Effector memory CD4-positive, alpha-beta T cell (primary cell): ENCODE measurements around the gene GRHL1.

ENCODE experiments used
- DNase-seq, 3 donors: peaks; one replicate each; pipeline ENCODE4 v3.0.0-alpha.2; 2020
- H3K27ac ChIP-seq: 2 replicates; pipeline ENCODE4 v1.7.0; 2013; ENCODE audit warnings: mild to moderate bottlenecking, low read length, moderate library complexity; ENCODE audit not compliant: insufficient read depth, poor library complexity, severe bottlenecking
- H3K27me3 ChIP-seq: replicated peaks from 2 replicates; pipeline ENCODE4 v1.7.0; 2013; ENCODE audit warnings: mild to moderate bottlenecking, low read length; ENCODE audit not compliant: insufficient read depth, control insufficient read depth, poor library complexity, severe bottlenecking
- H3K36me3 ChIP-seq: 2 replicates; pipeline ENCODE4 v1.7.0; 2013; ENCODE audit warnings: mild to moderate bottlenecking, low read length, moderate library complexity; ENCODE audit not compliant: control insufficient read depth, insufficient read depth
- H3K4me1 ChIP-seq: 2 replicates; pipeline ENCODE4 v1.7.0; 2013; ENCODE audit warnings: low read length, mild to moderate bottlenecking; ENCODE audit not compliant: control insufficient read depth, insufficient read depth, poor library complexity, severe bottlenecking
- H3K4me3 ChIP-seq: 2 replicates; pipeline ENCODE4 v1.7.0; 2013; ENCODE audit warnings: low read length, low read depth, mild to moderate bottlenecking; ENCODE audit not compliant: insufficient read depth, poor library complexity, severe bottlenecking
- H3K9me3 ChIP-seq: 2 replicates; pipeline ENCODE4 v1.7.0; 2013; ENCODE audit warnings: mild to moderate bottlenecking, low read length, moderate library complexity; ENCODE audit not compliant: control insufficient read depth
- total RNA-seq, 3 donors: gene quantifications; one replicate each; lab custom pipeline; 2026; lab: John Stamatoyannopoulos, UW

The GRHL1 gene
- total RNA-seq: 0.35 to 1.9 (median 0.58) reads per million in 3 donors

- H3K27ac ChIP-seq: no peak within 1 kb of the TSS
- H3K36me3 ChIP-seq: no peaks in the 10 kb centered on the region
- no peaks in the 10 kb centered on the region for H3K4me1 ChIP-seq
- H3K27me3 ChIP-seq: peaks cover 9% of the 10 kb centered on the region
- peak; percentile 82 to 87 (median 83) for DNase-seq
- no peaks in the 10 kb centered on the region for H3K9me3 ChIP-seq
- peak within 1 kb of the TSS; percentile 65 for H3K4me3 ChIP-seq
Observed at GRCh38 chr2:9951522-9952285, at the start of gene GRHL1. TSS of gene GRHL1 (plus strand) at chr2:9951693. CDS start at chr2:9951834, 141 bp downstream.

GRCh38 chr2:9905413-9905812, 46.1 kb upstream of the GRHL1 start:
- Histone ChIP-seq H3K4me3 (no peak overlapping the region), H3K27me3 (no peaks in the 10 kb centered on the region), H3K27ac (no peak overlapping the region), H3K9me3 (no peaks in the 10 kb centered on the region), H3K36me3 (peaks cover 5% of the 10 kb centered on the region), H3K4me1 (no peaks in the 10 kb centered on the region)
- DNase-seq: no peak

- no peak for DNase-seq
- Histone ChIP-seq H3K36me3 (peaks cover 12% of the 10 kb centered on the region), H3K4me1 (no peaks in the 10 kb centered on the region), H3K27ac (no peak overlapping the region), H3K27me3 (no peaks in the 10 kb centered on the region), H3K9me3 (no peaks in the 10 kb centered on the region), H3K4me3 (no peak overlapping the region)
Observed at GRCh38 chr2:9907402-9907801, 44.1 kb upstream of the GRHL1 start.

GRCh38 chr2:9908639-9909038, 42.9 kb upstream of the GRHL1 start:
- Histone ChIP-seq H3K27me3 (no peaks in the 10 kb centered on the region), H3K27ac (no peak overlapping the region), H3K9me3 (no peaks in the 10 kb centered on the region), H3K36me3 (peaks cover 20% of the 10 kb centered on the region), H3K4me1 (no peaks in the 10 kb centered on the region), H3K4me3 (no peak overlapping the region)
- no peak for DNase-seq

GRCh38 chr2:9909106-9909505, 42.4 kb upstream of the GRHL1 start:
- DNase-seq: no peak
- Histone ChIP-seq H3K27ac (no peak overlapping the region), H3K9me3 (no peaks in the 10 kb centered on the region), H3K36me3 (peaks cover 25% of the 10 kb centered on the region), H3K27me3 (no peaks in the 10 kb centered on the region), H3K4me1 (no peaks in the 10 kb centered on the region), H3K4me3 (no peak overlapping the region)

GRCh38 chr2:9910699-9911098, 40.8 kb upstream of the GRHL1 start:
- no peak for DNase-seq
- H3K27ac ChIP-seq: no peak overlapping the region
- H3K4me1 ChIP-seq: no peaks in the 10 kb centered on the region
- no peaks in the 10 kb centered on the region for H3K27me3 ChIP-seq
- H3K9me3 ChIP-seq: no peaks in the 10 kb centered on the region
- no peak overlapping the region for H3K4me3 ChIP-seq
- H3K36me3 ChIP-seq: peaks cover 27% of the 10 kb centered on the region

GRCh38 chr2:9912468-9912867, 39.0 kb upstream of the GRHL1 start:
- no peaks in the 10 kb centered on the region for H3K9me3 ChIP-seq
- no peak overlapping the region for H3K27ac ChIP-seq
- H3K27me3 ChIP-seq: no peaks in the 10 kb centered on the region
- H3K4me1 ChIP-seq: no peaks in the 10 kb centered on the region
- DNase-seq: no peak
- peaks cover 27% of the 10 kb centered on the region for H3K36me3 ChIP-seq
- H3K4me3 ChIP-seq: no peak overlapping the region

- DNase-seq: no peak
- no peak overlapping the region for H3K27ac ChIP-seq
- no peaks in the 10 kb centered on the region for H3K4me1 ChIP-seq
- no peak overlapping the region for H3K4me3 ChIP-seq
- H3K27me3 ChIP-seq: no peaks in the 10 kb centered on the region
- peaks cover 31% of the 10 kb centered on the region for H3K36me3 ChIP-seq
- no peaks in the 10 kb centered on the region for H3K9me3 ChIP-seq
Observed at GRCh38 chr2:9914384-9915065, 37.0 kb upstream of the GRHL1 start.

GRCh38 chr2:9918275-9918674, 33.2 kb upstream of the GRHL1 start:
- DNase-seq: no peak
- Histone ChIP-seq H3K27ac (no peak overlapping the region), H3K4me1 (no peaks in the 10 kb centered on the region), H3K36me3 (peaks cover 27% of the 10 kb centered on the region), H3K9me3 (no peaks in the 10 kb centered on the region), H3K4me3 (no peak overlapping the region), H3K27me3 (no peaks in the 10 kb centered on the region)

GRCh38 chr2:9919512-9919911, 32.0 kb upstream of the GRHL1 start:
- no peaks in the 10 kb centered on the region for H3K27me3 ChIP-seq
- DNase-seq: no peak
- no peak overlapping the region for H3K27ac ChIP-seq
- H3K4me1 ChIP-seq: no peaks in the 10 kb centered on the region
- no peak overlapping the region for H3K4me3 ChIP-seq
- H3K9me3 ChIP-seq: no peaks in the 10 kb centered on the region
- H3K36me3 ChIP-seq: peaks cover 14% of the 10 kb centered on the region
